Measurements from ENCODE around the gene LEMD2.

Gene LEMD2

DNA sequence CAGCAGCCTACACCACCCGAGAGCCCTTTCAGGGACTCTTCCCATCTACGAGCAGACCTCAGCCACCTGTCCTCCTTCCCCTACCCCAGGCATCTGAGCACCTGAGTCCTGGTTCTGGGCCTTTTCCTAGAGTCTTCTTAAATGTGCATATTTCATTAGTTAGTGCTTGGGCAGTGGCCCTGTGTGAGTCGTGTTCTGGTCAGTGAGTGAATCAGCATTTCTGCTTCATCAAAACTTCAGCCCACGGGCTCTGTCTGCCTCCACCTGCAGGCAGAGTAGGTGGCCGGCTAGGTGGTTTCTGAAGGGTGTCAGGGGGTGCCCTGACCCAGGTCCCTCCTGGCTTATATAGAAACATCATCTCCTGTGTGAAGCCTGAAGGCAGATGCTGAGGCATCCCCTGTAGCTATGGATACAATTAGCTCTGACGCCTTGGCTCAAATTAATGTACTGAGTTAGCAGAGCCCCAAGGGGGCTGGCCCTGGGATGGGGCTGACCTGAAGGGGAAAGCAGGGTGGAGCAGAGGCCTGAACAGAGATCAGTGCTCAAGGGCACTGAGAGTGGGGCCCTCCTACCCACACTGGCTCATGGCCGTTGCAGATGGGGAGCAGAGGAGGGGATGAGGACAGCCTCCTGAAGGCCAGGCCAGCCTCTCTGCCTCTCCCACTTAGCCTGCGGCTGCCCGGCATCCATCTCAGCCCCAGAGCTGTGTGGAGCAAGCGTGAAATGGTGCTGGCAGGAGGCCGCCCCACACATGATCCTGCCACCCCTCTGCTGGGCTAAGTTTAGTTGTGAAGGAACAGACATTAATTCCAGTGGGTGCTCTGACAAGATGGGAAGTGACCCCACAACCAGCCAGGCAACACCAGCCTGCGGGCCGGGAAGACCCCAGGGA, 55.9 kb downstream of the LEMD2 start:
- DNase-seq: no peak

DNA sequence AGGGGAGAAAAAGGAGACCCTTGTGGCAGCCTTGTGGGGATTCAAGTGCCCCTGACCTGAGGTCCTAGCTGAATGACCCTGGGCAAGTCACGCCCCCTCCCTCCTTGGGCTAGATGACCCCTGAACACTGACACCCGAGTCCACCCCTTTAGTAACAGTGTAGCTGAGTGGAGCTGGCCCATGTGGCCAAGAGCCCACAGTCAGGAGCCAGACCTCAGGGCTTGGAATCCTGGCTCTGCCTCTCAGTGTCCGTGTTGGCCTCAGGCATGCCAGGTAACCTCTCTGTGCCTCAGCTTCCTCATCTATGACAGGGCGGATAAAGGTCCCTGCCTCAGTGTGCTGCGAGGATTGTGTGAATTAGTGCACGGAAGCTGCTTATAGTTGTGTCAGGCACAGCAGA, 56.5 kb downstream of the LEMD2 start:
- no peak for DNase-seq

- no peak for DNase-seq
Observed at GRCh38 chr6:33731751-33732282, 57.1 kb downstream of the LEMD2 start.

GRCh38 chr6:33731035-33731434, 57.9 kb downstream of the LEMD2 start:
- DNase-seq: no peak

DNA sequence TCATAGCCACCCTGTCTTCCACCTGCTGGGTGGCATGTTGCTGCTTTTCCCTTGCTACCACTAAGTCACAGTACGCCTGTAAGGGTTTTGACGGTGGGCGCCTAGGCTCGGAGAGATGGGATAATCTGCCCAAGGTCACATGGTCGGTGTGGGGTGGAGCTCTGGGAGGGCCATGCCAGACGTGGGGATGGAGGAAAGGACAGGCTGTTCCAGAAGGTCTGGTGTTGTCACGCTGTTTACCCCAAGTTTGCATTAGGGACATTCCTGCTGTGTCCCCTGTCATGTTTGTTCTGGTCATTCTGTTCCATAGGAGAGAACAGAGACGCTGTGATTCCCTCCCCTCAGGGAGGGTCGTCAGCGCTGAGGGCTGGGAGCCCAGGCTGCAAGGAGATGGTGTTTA, 58.3 kb downstream of the LEMD2 start:
- DNase-seq: no peak

GRCh38 chr6:33729059-33729458, 59.9 kb downstream of the LEMD2 start:
- no peak for DNase-seq

DNA sequence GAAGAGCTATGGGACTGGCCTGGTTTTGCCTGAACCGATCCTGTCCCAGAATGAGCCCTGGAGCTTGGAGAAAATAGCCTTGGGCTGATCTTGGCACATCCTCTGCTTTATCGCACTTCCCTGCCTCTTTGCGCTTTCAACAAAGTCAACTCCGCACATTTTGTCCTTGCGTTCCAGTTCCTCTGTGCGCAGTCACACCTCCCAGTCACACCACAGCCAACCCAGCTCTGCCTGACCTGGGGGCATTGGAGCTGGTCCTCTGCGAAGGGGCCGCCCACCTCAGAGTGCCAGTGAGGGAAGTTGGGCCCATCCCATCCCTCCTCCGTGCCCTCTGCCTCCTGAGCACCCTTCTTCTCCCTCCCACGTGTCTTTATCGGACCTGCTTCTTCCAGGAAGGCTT, 60.5 kb downstream of the LEMD2 start:
- DNase-seq: no peak

GRCh38 chr6:33727932-33728331, 61.0 kb downstream of the LEMD2 start:
- no peak for DNase-seq

DNA sequence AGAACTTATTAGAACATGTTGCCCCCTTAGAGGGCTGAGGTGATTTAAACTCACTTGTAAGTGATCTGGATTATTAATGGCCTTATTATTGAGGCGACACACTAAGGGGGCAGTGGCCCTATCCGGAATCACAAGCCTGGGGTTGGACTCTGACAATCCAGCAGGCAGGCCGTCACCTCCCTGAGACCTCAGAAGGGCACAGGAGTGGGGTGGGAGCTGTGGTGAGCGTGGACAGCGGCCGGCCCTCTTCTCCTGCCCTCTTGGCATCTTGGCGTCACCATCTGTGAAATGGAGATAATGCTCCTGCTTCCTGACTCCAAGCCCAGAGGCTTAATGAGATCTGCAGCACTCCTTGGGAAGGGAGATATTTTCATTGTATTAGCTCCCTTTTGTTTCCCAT, 61.8 kb downstream of the LEMD2 start:
- no peak for DNase-seq

DNA sequence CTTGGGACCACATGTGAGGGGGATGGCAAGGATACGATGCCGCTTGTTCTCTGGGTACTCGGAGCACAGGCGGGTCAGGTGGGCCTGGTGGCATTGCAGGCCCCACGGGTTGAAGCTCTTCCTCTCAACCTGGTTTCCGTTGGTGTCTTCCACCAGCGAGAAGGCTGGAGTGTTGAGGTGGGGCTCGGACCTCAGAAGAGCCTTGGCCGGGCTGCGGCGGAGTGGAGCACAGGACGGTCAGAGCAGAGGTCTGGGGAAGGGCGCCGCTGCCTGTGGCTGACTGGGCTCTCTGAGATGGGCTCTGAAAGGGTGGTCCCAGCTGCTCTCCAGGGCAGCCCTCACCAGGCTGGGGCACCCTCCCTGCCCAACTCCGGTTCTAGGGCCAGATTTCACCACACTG, 62.2 kb downstream of the LEMD2 start:
- DNase-seq: no peak

DNA sequence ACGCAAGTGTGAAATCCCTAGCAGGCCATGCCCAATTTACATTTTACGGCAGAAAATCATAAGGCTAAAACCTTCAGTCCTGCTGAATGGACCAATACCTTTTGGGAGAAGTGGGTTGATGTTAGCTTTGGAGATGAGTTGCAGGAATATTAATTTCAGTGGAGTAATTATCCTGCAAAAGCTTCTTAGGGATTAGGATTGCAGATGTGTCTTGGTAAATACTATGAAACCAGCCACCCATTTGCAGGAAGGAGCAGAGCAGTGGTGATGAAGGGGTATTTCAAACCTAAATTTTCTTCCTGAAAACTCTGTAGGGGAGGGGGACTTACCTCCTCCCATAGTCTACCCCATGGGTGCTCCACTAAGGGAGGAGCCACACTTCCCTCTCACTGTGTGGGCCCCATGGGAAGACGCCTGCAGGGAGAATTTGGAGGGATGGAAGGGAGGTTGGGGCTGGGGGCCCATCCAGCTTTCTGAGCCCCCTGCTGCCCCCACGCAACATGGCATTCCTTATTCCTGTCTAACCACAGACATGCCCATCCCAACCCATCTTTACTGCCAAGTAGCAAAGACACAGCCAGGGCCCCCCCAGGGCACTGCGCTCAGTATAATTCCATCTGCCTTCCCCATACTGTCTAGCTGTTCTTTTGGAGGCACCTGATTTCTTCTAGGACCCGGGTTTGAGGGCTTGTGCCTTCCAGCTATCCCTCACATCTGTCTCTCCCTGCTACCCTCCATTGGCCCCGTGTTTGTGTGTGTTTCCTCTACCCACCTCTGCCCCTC, 62.8 kb downstream of the LEMD2 start:
- DNase-seq: no peak

DNA sequence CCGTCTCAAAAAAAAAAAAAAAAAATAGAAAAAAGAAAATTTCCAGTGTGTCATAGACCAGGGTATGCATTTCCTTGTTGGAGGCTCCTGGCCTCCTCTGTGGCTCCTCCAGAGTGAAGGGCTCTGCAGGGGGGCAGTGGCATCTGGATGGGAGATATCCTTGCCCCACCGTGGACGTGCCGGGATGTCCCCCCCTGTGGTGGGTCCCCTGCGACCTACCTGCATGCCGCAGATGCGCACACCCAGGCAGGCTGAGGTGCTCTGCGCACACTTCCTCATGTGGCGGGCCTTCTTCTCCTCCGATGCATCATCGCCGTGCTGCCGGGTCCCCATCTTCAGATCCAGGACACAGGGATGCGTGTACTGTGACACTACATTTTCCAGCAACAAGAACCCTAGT, 63.7 kb downstream of the LEMD2 start:
- DNase-seq: no peak

DNA sequence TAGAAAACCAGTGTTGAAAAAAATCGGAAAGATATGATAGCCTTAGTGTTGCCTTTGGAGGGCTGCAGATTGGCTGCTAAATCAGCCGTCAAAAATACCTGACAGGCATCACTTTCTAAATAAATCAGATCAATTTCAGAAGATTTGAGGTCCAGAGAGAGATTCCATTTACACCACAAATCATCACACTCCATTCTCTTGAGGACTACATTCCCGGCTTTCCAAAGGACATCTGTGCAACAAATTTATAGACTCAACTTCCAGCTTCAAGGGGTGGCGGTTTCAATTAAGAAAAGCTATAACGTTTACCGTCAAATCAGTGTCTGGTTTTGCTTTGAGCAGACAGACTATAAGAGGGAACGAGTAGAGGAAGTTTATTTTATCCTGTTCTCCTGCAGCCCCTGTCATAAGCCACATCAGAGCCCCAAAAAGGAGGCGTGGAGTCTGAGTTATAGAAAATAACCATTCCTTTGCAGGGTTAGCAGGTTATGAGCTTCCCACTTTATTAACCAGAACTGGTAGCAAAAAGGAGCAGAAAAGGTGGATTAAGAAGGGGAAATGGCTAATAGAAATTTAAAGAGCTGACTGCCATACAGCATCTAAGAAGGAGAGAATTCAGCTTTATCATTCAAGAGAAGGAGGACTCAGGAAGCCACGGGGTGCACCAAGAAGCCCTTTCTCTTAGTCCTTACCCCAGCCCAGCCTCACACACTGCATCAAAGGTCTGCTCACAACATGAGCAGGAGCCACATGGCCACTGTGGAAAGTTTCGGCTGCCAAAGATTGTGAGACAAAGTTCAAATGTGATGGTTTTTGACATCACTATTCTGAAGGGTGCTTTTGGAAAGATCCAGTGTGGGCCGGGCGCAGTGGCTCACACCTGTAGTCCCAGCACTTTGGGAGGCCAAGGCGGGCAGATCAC, 64.6 kb downstream of the LEMD2 start:
- peak in 3 of 6 experiments; percentile 26 to 37 (median 33) for DNase-seq

GRCh38 chr6:33723371-33724085, 65.4 kb downstream of the LEMD2 start:
- DNase-seq: no peak

DNA sequence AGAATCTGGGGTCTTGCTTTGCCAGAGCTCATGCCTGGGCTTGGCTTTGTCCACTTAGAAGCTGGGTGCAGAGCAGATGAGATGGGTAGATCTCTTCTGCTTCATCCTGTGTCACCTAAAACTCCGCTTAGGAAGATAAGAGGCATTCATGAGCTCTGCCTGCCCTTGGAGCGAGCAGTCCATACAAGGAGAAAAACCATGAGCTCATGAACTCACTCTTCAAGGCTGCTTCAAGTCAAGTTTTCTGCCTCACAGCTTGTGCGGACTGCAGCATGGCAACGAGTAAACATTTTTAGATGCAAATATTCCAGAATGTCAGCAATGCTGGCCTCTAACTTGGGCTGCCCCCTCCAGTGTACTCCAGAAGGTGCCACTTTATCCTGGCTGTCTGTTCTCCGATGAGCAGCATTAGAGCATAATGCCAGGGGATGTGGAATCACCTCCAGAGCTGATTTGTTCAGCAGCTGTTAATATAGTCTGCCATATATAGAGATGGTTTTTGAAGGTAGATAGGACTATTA, 66.8 kb downstream of the LEMD2 start:
- DNase-seq: no peak

- no peak for DNase-seq
Observed at GRCh38 chr6:33721508-33721907, 67.4 kb downstream of the LEMD2 start.

Measured in stimulated activated naive CD4-positive, alpha-beta T cell (primary cell).